Ovary (tissue), 9 donors: ENCODE results near the gene EFNA5. TPM values are rescaled to one million over a fixed set of nuclear protein-coding genes. Genes with fewer than 3 reads are reported as not detected.

Source experiments
- DNase-seq, 5 donors: peaks; one replicate each; pipeline ENCODE4 v3.0.0-alpha.2; 2019 to 2020
- H3K27ac ChIP-seq, 2 donors: fragments of 200-600 bp; one replicate each; pipeline versions ENCODE4 v1.5.1 to v1.8.0; 2019 to 2022
- H3K27me3 ChIP-seq: fragments of 200-600 bp; one replicate; pipeline ENCODE4 v1.8.0; 2022
- H3K36me3 ChIP-seq: fragments of 200-600 bp; sonication (generic); one replicate; pipeline ENCODE4 v1.5.1; 2019
- H3K4me1 ChIP-seq: one replicate; pipeline ENCODE4 v1.8.1; 2013; ENCODE audit warnings: mild to moderate bottlenecking, moderate library complexity; ENCODE audit not compliant: insufficient read depth
- H3K4me3 ChIP-seq: fragments of 200-600 bp; sonication (generic); one replicate; pipeline ENCODE4 v1.5.1; 2017
- H3K9me3 ChIP-seq, 2 donors: fragments of 200-600 bp in 1 of 2; sonication (generic) in 1 of 2; one replicate each; pipeline versions ENCODE4 v1.5.1 to v1.8.1; 2013 to 2019; ENCODE audit warnings: mild to moderate bottlenecking in 1 of 2, moderate library complexity in 1 of 2
- CTCF ChIP-seq, 3 donors: fragments of 450-650 bp in 2 of 3; fragments of 200-600 bp in 1 of 3; IDR thresholded peaks; one replicate each; pipeline versions ENCODE4 v1.5.1 to v1.8.0; 2016 to 2022; ENCODE audit warnings: antibody characterized with exemption in 3 of 3, mild to moderate bottlenecking in 1 of 3
- EP300 ChIP-seq: sonication (generic); formaldehyde crosslinking; IDR thresholded peaks from one replicate; pipeline ENCODE4 v1.6.1; 2017; ENCODE audit warnings: antibody characterized with exemption
- POLR2A ChIP-seq: fragments of 450-650 bp; IDR thresholded peaks from one replicate; pipeline ENCODE4 v1.6.1; 2017; ENCODE audit warnings: antibody characterized with exemption, mild to moderate bottlenecking, moderate library complexity
- WGBS, 3 donors: extraction: QIAGEN DNeasy Blood & Tissue Kit in 1 of 3; methylation state at CpG; one replicate each; pipeline versions ENCODE4 v1.1.5 to v1.1.7; 2013 to 2017; 5-methylcytosine and 5-hydroxymethylcytosine counted together
- intact Hi-C, 4 donors: fragments of 100-400 bp; cut with DNase I; formaldehyde crosslinking; loops; one replicate each; pipeline versions ENCODE4 v1.11.0 to v1.15.1; 2022 to 2023
- polyA plus RNA-seq, 2 donors: library from polyadenylated mRNA; stranded (reverse); fragments of 200-250 nt in 1 of 2; fragments of 350-450 nt in 1 of 2; fragmentation: Illumina TruSeq in 1 of 2; extraction: RNeasy Lipid Tissue Mini Kit (QIAGEN cat#74804) in 1 of 2; gene quantifications; one replicate each; pipeline ENCODE4 v1.2.3, GENCODE V29; 2013 to 2014
- total RNA-seq, 7 donors: library from RNA; depleted of rRNA in 2 of 7; stranded (reverse); fragments of >200 nt in 2 of 7; fragmentation: NEBNext Ultra II Directional in 3 of 7; extraction: Animal tissue kit (Norgen Biotek cat#: 25700) in 3 of 7; gene quantifications; one replicate each; pipeline versions ENCODE4 v1.1.0 to v1.2.4, GENCODE V29; 2016 to 2023
- donor health status: DM: no; HTN: no; CAD: no; lungs with moderate emphysema.
- donor health status: DM: no; HTN: no; CAD: no.
- donor health status: Bipolar disorder and iron deficiency.
- donor health status: DM: yes; HTN: yes; CAD: no.
- donor health status: DM: no; HTN: no; CAD: no.
- donor health status: DM: yes; HTN: yes; CAD: no.

EFNA5 gene
- total and polyA plus RNA-seq, 9 donors: 1.5 to 20.6 (median 7.7) TPM

GRCh38 chr5:107522456-107522855 is 148.3 kb downstream of the EFNA5 start:
- no peak for DNase-seq
- WGBS, 3 donors: 95 to 97% (median 97%) methylated on average over 4 of the region's 4 CpGs
- intact Hi-C loops: no loop called here
- no peaks in the 10 kb centered on the region for H3K27me3 ChIP-seq
- TF ChIP-seq CTCF (IDR thresholded peaks at IDR 0.05) (no peak), EP300 (no peak), POLR2A (no peak)
- no peaks in the 10 kb centered on the region for H3K9me3 ChIP-seq
- no peaks in the 10 kb centered on the region for H3K36me3 ChIP-seq
- no peak overlapping the region for H3K4me3 ChIP-seq
- no peak overlapping the region for H3K27ac ChIP-seq
- H3K4me1 ChIP-seq: no peaks in the 10 kb centered on the region

- TF ChIP-seq CTCF (IDR thresholded peaks at IDR 0.05) (no peak), POLR2A (no peak), EP300 (no peak)
- Histone ChIP-seq H3K4me1 (no peaks in the 10 kb centered on the region), H3K4me3 (no peak overlapping the region), H3K27ac (no peak overlapping the region), H3K9me3 (no peaks in the 10 kb centered on the region), H3K36me3 (no peaks in the 10 kb centered on the region), H3K27me3 (no peaks in the 10 kb centered on the region)
- no peak for DNase-seq
- WGBS, 3 donors: 63 to 65% (median 63%) methylated on average over 6 of the region's 6 CpGs
- intact Hi-C loops: no loop called here
Measured at GRCh38 chr5:107519900-107520354, 150.8 kb downstream of the EFNA5 start.

GRCh38 chr5:107518616-107519015 is 152.1 kb downstream of the EFNA5 start:
- Histone ChIP-seq H3K27ac (no peak overlapping the region), H3K27me3 (no peaks in the 10 kb centered on the region), H3K4me1 (no peaks in the 10 kb centered on the region), H3K4me3 (no peak overlapping the region), H3K9me3 (no peaks in the 10 kb centered on the region), H3K36me3 (no peaks in the 10 kb centered on the region)
- DNase-seq: no peak
- 70 to 77% (median 74%) methylated on average over 2 of the region's 2 CpGs for WGBS, 3 donors
- TF ChIP-seq CTCF (IDR thresholded peaks at IDR 0.05): no peak
- no peak for TF ChIP-seq POLR2A
- no peak for TF ChIP-seq EP300
- intact Hi-C loops: no loop called here

- Histone ChIP-seq H3K27me3 (no peaks in the 10 kb centered on the region), H3K4me1 (no peaks in the 10 kb centered on the region), H3K27ac (no peak overlapping the region), H3K36me3 (no peaks in the 10 kb centered on the region), H3K9me3 (no peaks in the 10 kb centered on the region), H3K4me3 (no peak overlapping the region)
- intact Hi-C loops: no loop called here
- no peak for DNase-seq
- WGBS, 3 donors: 79 to 89% (median 83%) methylated on average over 6 of the region's 6 CpGs
- TF ChIP-seq EP300 (no peak), POLR2A (no peak), CTCF (IDR thresholded peaks at IDR 0.05) (no peak)
Measured at GRCh38 chr5:107518190-107518589, 152.5 kb downstream of the EFNA5 start.
